Ovary (tissue), 3 donors: Measurements from ENCODE around the gene BMP2K.

Source experiments
- POLR2A ChIP-seq: fragments of 450-650 bp; IDR thresholded peaks from one replicate; pipeline ENCODE4 v1.6.1; 2017; ENCODE audit warnings: antibody characterized with exemption, mild to moderate bottlenecking, moderate library complexity
- TF ChIP-seq, protein P1 (sequence below), 3 donors: fragments of 450-650 bp in 2 of 3; fragments of 200-600 bp in 1 of 3; IDR thresholded peaks; one replicate each; pipeline versions ENCODE4 v1.5.1 to v1.8.0; 2016 to 2022; ENCODE audit warnings: antibody characterized with exemption in 3 of 3, mild to moderate bottlenecking in 1 of 3
- donor health status: DM: no; HTN: no; CAD: no.

- TF ChIP-seq, protein P1, sequence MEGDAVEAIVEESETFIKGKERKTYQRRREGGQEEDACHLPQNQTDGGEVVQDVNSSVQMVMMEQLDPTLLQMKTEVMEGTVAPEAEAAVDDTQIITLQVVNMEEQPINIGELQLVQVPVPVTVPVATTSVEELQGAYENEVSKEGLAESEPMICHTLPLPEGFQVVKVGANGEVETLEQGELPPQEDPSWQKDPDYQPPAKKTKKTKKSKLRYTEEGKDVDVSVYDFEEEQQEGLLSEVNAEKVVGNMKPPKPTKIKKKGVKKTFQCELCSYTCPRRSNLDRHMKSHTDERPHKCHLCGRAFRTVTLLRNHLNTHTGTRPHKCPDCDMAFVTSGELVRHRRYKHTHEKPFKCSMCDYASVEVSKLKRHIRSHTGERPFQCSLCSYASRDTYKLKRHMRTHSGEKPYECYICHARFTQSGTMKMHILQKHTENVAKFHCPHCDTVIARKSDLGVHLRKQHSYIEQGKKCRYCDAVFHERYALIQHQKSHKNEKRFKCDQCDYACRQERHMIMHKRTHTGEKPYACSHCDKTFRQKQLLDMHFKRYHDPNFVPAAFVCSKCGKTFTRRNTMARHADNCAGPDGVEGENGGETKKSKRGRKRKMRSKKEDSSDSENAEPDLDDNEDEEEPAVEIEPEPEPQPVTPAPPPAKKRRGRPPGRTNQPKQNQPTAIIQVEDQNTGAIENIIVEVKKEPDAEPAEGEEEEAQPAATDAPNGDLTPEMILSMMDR (IDR thresholded peaks at IDR 0.05): no peak
- TF ChIP-seq POLR2A: no peak
Measured at GRCh38 chr4:78901882-78902281, 125.7 kb downstream of the BMP2K start.
